GM12873 (cell line): Measurements from ENCODE around the gene MAP3K2.

Source experiments
- TF ChIP-seq, protein P1 (sequence below): IDR thresholded peaks from 2 replicates; pipeline ENCODE4 v1.5.1; 2012; ENCODE audit warnings: low read depth, mild to moderate bottlenecking, moderate library complexity, low read length, control low read depth; ENCODE audit not compliant: insufficient read depth; ENCODE audit errors: missing control alignments

Gene MAP3K2

DNA sequence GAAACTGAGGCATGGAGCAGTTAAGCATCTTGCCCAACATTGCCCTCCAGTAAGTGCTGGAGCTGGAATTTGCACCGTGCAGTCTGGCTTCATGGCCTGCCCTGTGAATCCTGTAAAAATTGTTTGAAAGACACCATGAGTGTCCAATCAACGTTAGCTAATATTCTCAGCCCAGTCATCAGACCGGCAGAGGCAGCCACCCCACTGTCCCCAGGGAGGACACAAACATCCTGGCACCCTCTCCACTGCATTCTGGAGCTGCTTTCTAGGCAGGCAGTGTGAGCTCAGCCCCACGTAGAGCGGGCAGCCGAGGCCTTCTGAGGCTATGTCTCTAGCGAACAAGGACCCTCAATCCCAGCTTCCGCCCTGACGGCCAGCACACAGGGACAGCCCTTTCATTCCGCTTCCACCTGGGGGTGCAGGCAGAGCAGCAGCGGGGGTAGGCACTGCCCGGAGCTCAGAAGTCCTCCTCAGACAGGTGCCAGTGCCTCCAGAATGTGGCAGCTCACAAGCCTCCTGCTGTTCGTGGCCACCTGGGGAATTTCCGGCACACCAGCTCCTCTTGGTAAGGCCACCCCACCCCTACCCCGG lies 31.8 kb upstream of the MAP3K2 start:
- TF ChIP-seq, protein P1, sequence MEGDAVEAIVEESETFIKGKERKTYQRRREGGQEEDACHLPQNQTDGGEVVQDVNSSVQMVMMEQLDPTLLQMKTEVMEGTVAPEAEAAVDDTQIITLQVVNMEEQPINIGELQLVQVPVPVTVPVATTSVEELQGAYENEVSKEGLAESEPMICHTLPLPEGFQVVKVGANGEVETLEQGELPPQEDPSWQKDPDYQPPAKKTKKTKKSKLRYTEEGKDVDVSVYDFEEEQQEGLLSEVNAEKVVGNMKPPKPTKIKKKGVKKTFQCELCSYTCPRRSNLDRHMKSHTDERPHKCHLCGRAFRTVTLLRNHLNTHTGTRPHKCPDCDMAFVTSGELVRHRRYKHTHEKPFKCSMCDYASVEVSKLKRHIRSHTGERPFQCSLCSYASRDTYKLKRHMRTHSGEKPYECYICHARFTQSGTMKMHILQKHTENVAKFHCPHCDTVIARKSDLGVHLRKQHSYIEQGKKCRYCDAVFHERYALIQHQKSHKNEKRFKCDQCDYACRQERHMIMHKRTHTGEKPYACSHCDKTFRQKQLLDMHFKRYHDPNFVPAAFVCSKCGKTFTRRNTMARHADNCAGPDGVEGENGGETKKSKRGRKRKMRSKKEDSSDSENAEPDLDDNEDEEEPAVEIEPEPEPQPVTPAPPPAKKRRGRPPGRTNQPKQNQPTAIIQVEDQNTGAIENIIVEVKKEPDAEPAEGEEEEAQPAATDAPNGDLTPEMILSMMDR: no peak

DNA sequence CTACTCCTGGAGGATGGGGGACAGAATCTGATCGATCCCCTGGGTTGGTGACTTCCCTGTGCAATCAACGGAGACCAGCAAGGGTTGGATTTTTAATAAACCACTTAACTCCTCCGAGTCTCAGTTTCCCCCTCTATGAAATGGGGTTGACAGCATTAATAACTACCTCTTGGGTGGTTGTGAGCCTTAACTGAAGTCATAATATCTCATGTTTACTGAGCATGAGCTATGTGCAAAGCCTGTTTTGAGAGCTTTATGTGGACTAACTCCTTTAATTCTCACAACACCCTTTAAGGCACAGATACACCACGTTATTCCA lies 31.3 kb upstream of the MAP3K2 start:
- TF ChIP-seq, protein P1: no peak

DNA sequence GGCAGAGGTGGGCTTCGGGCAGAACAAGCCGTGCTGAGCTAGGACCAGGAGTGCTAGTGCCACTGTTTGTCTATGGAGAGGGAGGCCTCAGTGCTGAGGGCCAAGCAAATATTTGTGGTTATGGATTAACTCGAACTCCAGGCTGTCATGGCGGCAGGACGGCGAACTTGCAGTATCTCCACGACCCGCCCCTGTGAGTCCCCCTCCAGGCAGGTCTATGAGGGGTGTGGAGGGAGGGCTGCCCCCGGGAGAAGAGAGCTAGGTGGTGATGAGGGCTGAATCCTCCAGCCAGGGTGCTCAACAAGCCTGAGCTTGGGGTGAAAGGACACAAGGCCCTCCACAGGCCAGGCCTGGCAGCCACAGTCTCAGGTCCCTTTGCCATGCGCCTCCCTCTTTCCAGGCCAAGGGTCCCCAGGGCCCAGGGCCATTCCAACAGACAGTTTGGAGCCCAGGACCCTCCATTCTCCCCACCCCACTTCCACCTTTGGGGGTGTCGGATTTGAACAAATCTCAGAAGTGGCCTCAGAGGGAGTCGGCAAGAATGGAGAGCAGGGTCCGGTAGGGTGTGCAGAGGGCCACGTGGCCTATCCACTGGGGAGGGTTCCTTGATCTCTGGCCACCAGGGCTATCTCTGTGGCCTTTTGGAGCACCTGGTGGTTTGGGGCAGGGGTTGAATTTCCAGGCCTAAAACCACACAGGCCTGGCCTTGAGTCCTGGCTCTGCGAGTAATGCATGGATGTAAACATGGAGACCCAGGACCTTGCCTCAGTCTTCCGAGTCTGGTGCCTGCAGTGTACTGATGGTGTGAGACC lies 30.7 kb upstream of the MAP3K2 start, which contains the start of gene PROC:
PROC (plus strand) TSS at position 128 of the 812 bp plus-strand sequence. CDS start 1,516 bp downstream, outside the sequence.
- TF ChIP-seq, protein P1: no peak

DNA sequence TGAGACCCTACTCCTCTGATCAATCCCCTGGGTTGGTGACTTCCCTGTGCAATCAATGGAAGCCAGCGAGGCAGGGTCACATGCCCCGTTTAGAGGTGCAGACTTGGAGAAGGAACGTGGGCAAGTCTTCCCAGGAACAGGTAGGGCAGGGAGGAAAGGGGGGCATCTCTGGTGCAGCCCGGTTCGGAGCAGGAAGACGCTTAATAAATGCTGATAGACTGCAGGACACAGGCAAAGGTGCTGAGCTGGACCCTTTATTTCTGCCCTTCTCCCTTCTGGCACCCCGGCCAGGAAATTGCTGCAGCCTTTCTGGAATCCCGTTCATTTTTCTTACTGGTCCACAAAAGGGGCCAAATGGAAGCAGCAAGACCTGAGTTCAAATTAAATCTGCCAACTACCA lies 29.6 kb upstream of the MAP3K2 start:
- TF ChIP-seq, protein P1: no peak

DNA sequence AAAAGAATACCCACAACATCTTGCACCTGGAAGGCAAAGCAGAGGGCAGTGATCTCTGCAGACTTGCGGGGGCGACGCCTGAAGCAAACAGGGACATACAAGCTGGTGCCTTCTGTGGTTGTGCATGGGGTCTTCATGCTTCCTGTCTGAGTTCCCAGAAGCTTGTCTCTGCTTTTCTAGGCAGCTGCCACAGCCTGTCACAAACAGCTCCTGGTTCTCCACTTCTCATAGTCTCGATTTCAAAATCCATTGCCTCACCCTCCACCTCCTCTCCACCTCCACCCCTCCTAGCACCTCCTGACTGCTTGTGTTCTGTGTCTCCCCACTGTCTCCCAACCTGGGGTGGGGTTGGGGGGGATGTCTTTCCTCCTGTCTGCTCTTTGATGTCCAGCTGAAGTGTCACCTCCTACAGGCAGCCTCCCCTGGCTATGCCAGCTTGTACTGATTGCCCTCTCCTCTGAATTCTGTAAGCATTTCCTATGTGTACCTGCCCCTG lies 28.8 kb upstream of the MAP3K2 start:
- TF ChIP-seq, protein P1: no peak

DNA sequence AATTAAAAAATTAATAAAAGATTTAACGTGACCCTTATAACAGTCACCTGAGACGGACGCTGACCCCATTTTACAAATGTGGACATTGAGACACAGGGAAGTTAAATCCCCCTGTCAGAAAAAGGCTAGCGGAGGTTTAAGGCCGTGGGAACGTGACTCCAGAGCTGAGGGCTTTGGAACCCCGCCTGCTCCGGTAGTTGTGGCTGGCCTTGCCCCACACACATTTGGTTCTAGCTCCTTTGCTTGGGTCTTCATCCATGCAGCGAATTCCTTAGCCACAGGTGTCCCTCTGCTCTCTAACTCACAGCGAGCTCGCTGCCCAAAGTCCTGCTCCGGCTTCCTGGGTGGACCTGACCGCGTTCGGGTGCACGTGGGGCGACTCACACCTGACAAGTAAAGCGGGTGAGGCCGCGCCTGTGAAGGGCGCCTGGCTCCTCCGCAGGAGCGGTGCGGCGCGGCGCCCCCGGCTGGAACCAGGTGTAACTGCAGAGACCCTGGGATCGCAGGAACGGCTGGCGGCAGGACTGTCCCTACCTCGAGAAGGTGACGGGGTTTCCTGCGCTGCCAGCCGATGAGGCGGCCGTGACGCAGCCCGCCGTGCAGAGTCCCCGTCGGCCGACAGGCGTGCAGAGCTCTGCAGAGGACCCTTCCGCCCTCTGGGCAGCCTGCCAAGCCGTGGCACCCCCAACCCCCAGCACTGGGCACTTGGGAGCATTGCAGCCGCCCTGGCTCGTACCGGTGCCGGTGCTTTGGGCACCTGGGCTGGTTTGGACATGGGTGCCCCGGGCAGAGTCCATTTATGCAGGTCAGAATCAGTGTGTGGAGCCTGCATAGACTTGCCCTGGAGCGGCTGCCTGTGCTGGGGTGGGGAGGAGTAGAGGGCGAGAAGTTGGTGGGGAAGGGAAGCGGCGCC lies 28.1 kb upstream of the MAP3K2 start:
- TF ChIP-seq, protein P1: peak; percentile 80
